C4-2B (cell line): ENCODE measurements around the gene QRFP.

Experiments used
- CTCF ChIP-seq: fragments of 450-650 bp; conservative IDR thresholded peaks from 2 replicates; pipeline ENCODE4 v1.5.1; 2017; ENCODE audit warnings: mild to moderate bottlenecking
- ZFX ChIP-seq: fragments of 450-650 bp; IDR thresholded peaks from 2 replicates; pipeline ENCODE4 v1.6.1; 2017

- no peak for TF ChIP-seq CTCF
- no peak for TF ChIP-seq ZFX
Observed at GRCh38 chr9:130914417-130915095, 17.9 kb upstream of the QRFP start.
